KOPT-K1 (cell line): ENCODE data around the gene CAMK1D.
"Not testable (repeated sequence)": the region's sequence is repeated elsewhere in the genome, so short reads cannot be mapped to it uniquely, and the experiment has no call there.

Experiments used
- H3K27ac ChIP-seq: fragments of 200-600 bp; sonication (generic); 2 replicates; pipeline ENCODE4 v1.5.1; 2016; ENCODE audit warnings: antibody characterized with exemption, mild to moderate bottlenecking, low read depth, low read length; ENCODE audit not compliant: poor library complexity, severe bottlenecking
- H3K36me3 ChIP-seq: fragments of 200-600 bp; sonication (generic); 2 replicates; pipeline ENCODE4 v1.5.1; 2017; ENCODE audit warnings: antibody characterized with exemption, mild to moderate bottlenecking, low read length, moderate library complexity; ENCODE audit not compliant: insufficient read depth
- H3K9me3 ChIP-seq: fragments of 200-600 bp; sonication (generic); 2 replicates; pipeline ENCODE4 v1.5.1; 2017; ENCODE audit warnings: antibody characterized with exemption, low read length, mild to moderate bottlenecking; ENCODE audit not compliant: insufficient read depth, poor library complexity, severe bottlenecking

The CAMK1D gene

GRCh38 chr10:12434277-12434676 is 84.9 kb downstream of the CAMK1D start:
- H3K9me3 ChIP-seq = peaks cover 5% of the 10 kb centered on the region
- no peak overlapping the region for H3K27ac ChIP-seq
- H3K36me3 ChIP-seq = no peaks in the 10 kb centered on the region

DNA sequence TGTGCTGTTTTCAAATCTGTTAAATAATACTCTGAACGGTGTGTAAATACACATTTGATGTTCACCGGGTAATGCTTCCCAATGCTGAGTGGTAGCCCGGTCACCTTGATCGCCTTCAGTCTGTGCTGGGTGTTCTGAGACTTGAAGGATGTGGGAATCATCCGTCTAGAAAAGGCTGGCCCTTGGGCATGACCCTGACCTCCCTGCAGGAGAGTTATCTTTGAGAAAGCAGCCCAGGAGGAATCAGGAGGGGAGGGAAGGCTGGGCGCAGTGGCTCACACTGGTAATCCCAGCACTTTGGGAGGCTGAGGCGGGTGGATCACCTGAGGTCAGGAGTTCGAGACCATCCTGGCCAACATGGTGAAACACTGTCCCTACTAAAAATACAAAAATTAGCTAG is 85.3 kb downstream of the CAMK1D start:
- not testable (repeated sequence) for H3K36me3 ChIP-seq, H3K27ac ChIP-seq, H3K9me3 ChIP-seq

GRCh38 chr10:12435348-12435747 is 86.0 kb downstream of the CAMK1D start:
- no peaks in the 10 kb centered on the region for H3K36me3 ChIP-seq
- H3K27ac ChIP-seq = no peak overlapping the region
- H3K9me3 ChIP-seq = peaks cover 15% of the 10 kb centered on the region

GRCh38 chr10:12438919-12439692 is 89.8 kb downstream of the CAMK1D start:
- Histone ChIP-seq H3K36me3 (no peaks in the 10 kb centered on the region), H3K9me3 (peaks cover 16% of the 10 kb centered on the region), H3K27ac (no peak overlapping the region)

DNA sequence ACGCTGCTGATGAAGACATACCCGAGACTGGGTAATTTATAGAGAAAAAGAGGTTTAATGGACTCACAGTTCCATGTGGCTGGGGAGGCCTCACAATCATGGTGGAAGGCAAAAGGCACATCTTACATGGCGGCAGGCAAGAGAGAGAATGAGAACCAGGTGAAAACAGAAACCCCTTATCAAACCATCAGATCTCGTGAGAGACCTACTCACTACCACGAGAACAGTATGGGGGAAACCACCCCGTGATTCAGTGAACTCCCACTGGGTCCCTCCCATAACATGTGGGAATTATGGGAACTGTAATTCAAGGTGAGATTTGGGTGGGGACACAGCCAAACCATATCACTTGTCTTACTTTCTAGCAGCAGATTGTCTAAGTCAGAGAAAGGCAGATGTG is 90.4 kb downstream of the CAMK1D start:
- H3K27ac ChIP-seq, H3K36me3 ChIP-seq: not testable (repeated sequence)
- H3K9me3 ChIP-seq = peaks cover 16% of the 10 kb centered on the region

- Histone ChIP-seq H3K27ac (no peak overlapping the region), H3K9me3 (peaks cover 16% of the 10 kb centered on the region), H3K36me3 (no peaks in the 10 kb centered on the region)
These were observed 93.7 kb downstream of the CAMK1D start for GRCh38 chr10:12443026-12443425.

DNA sequence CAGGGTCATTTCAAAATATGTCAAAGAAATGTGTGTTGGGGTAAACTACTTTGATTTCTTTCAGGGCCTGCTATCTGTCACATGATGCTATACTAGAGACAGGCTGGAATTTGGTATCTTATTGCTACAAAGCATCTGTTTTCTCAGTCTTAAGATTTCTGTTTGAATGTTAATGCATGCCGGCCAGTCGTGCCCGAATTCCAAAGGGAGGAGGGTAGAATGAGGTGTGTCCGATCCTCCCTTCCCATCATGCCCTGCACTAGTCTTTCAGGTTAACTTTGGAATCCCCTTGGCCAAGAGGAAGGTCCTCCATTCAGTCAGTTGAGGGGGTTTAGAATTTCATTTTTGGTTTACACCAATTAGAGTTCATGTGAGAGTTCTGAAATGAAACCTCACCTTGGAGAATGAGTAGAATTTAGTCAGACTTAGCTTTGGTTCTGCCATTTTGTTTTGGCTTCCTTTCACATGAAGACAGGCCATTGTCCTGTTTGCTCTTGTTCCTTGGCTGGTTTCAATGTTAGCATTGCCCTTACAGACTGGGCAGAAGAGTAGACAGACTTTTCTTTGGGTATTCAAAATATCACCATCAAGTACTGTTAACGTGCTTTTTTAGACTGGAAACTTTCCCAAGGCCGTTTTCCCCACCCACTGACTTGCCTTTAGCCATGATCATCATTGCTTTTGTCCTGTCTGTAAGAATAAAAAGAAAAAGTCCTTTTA is 95.8 kb downstream of the CAMK1D start:
- no peak overlapping the region for H3K27ac ChIP-seq
- H3K36me3 ChIP-seq = no peaks in the 10 kb centered on the region
- H3K9me3 ChIP-seq = peaks cover 3% of the 10 kb centered on the region

DNA sequence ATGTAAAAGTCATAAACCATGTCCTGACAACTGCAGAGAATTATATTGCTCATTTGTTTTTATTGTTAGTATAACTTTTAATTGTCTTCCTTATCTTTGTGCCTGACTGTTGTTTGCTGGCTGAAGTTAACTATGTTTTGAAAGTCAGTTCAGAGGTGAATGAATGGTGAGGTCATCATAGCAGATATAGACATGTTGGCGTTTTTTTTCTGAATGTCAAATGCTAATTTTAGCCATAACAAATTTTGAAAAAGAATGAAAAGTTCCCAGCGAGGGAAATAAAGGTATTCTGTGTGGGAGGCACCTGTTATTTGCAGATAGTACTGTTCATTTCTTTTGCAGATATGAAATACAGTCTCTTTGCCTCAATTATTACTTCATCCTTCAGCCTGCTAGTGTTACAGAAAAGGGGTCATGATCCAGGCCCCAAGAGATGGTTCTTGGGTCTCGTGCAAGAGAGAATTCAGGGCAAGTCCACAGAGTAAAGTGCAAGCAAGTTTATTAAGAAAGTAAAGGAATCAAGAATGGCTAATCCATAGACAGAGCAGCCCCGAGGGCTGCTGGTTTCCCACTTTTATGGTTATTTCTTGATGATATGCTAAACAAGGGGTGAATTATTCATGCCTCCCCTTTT is 96.5 kb downstream of the CAMK1D start:
- Histone ChIP-seq H3K9me3 (no peaks in the 10 kb centered on the region), H3K27ac (no peak overlapping the region), H3K36me3 (no peaks in the 10 kb centered on the region)

GRCh38 chr10:12448340-12448728 is 99.0 kb downstream of the CAMK1D start:
- Histone ChIP-seq H3K9me3 (no peaks in the 10 kb centered on the region), H3K36me3 (no peaks in the 10 kb centered on the region), H3K27ac (no peak overlapping the region)

- Histone ChIP-seq H3K9me3 (no peaks in the 10 kb centered on the region), H3K27ac (no peak overlapping the region)
These were observed 99.5 kb downstream of the CAMK1D start for GRCh38 chr10:12448729-12449391.

DNA sequence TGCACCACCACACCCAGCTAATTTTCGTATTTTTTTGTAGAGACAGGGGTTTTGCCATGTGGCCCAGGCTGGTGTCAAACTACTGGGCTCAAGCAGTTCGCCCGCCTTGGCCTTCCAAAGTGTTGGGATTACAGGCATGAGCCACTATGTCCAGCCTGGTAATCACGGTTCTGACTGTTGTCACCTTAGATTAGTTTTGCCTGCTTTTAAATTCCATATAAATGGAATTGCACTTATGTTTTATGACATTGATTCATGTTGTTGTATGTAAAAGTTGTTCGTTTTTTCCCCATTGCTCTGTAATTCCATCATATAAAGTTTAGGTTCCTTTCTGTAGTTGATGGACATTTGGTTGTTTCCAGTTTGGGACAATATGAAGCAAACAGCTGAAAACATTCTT is 106.0 kb downstream of the CAMK1D start:
- no peak overlapping the region for H3K27ac ChIP-seq

More at GRCh38 chr10:12448729-12449391, 99.5 kb downstream of the CAMK1D start:
- no peaks in the 10 kb centered on the region for H3K36me3 ChIP-seq

DNA sequence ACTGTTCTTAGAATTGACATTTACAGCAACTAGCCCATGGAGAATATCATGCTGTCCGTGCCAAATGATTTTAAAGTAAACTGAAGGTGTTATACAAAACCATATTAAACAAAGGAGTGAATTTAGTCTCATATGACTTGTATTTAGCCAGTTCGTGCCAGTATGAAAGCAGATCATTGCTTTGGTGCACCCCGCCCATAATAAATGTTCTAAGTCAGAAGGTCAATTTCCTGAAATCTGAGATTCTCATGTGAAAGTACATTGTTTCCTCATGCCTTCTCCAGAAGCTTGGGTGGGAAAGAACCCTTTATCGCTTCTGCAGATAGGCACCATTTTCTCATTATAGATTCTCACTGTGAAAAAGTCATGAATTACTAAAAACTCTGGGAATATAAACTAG is 106.4 kb downstream of the CAMK1D start:
- H3K27ac ChIP-seq = no peak overlapping the region
- H3K36me3 ChIP-seq = no peaks in the 10 kb centered on the region
- H3K9me3 ChIP-seq = no peaks in the 10 kb centered on the region

More for the DNA sequence above, 106.0 kb downstream of the CAMK1D start:
- H3K9me3 ChIP-seq = no peaks in the 10 kb centered on the region
- no peaks in the 10 kb centered on the region for H3K36me3 ChIP-seq

GRCh38 chr10:12459340-12459739 is 110.0 kb downstream of the CAMK1D start:
- no peaks in the 10 kb centered on the region for H3K9me3 ChIP-seq
- no peak overlapping the region for H3K27ac ChIP-seq
- H3K36me3 ChIP-seq = no peaks in the 10 kb centered on the region

DNA sequence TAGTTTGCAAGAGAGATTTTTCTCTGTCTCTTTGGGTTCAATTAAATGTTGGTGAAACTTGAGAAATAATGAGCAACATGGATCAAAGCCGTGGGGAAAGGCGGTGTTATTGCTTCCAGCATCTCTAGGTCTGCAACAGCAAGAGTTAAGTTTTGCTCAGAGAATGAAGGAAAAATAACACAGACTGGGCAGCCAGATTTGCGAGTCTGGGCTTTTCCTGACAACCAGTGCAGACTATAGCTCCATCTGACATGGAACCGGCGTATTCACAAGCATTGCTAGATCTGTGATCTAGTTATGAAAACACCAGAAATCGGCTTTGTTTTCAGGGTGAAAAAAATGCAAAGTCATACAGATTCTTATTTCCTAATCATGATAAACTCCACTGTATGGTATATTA is 110.4 kb downstream of the CAMK1D start:
- Histone ChIP-seq H3K36me3 (no peaks in the 10 kb centered on the region), H3K27ac (no peak overlapping the region), H3K9me3 (no peaks in the 10 kb centered on the region)

DNA sequence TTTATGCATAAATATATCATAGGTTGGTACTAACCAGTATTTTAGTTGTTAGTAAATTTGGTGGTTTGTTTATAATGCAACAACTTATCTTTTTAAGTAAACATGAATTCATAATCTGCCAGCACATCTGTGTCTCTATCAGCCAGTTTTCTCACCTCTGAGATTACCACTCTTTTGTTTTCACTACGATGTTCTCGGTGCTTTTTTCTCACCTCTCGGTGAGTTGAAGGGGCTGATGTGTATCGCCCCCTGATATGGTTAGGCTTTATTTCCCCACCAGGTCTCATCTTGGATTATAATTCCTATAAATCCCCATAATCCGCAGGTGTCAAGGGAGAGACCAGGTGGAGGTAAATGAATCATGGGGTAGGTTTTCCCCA is 114.1 kb downstream of the CAMK1D start:
- Histone ChIP-seq H3K36me3 (no peaks in the 10 kb centered on the region), H3K9me3 (no peaks in the 10 kb centered on the region), H3K27ac (no peak overlapping the region)
